Liver (tissue), 5 donors: ENCODE measurements around the gene NTN3. TPM values are rescaled to one million over a fixed set of nuclear protein-coding genes. Genes with fewer than 3 reads are reported as not detected.

Experiments used
- polyA plus RNA-seq, 2 donors: library from polyadenylated mRNA; stranded (reverse) in 1 of 2; unstranded in 1 of 2; fragments of 200-250 nt in 1 of 2; fragments of >200 nt in 1 of 2; fragmentation: Nextera tagmentation in 1 of 2; extraction: Ambion mirVana in 1 of 2; gene quantifications; one replicate each; pipeline versions ENCODE4 v1.2.1 to v1.2.3, GENCODE V29; 2013 to 2015
- small RNA-seq: library from RNA; depleted of rRNA; stranded (forward); fragments of <200 nt; gene quantifications from one replicate; pipeline ENCODE3, GENCODE V24; 2014
- total RNA-seq, 2 donors: library from RNA; depleted of rRNA; stranded (reverse); fragments of >200 nt; gene quantifications; one replicate each; pipeline ENCODE4 v1.2.3, GENCODE V29; 2014
- donor health status: healthy.
- donor health status: healthy.
- donor health status: healthy.

NTN3 gene
- total and polyA plus RNA-seq, 4 donors = 0.19 to 2.3 (median 0.28) TPM; not detected in 1

Small RNAs within 50 kb of the gene (small RNA-seq; reads per million reads assigned to genes)
- gene AC093525.1 = not detected
- not detected for gene MIR6768

Other genes with a start within 250 kb of the NTN3 start
- 10 to 100 TPM; 16.5 to 19.1 TPM for gene E4F1, start 247.7 kb upstream of the NTN3 start, total RNA-seq
- gene E4F1, start 247.7 kb upstream of the NTN3 start, polyA plus RNA-seq = 10 to 100 TPM in 1 of 2 donors, 1 to 10 TPM in 1; 4.4 to 11.0 TPM
- gene DNASE1L2, start 234.9 kb upstream of the NTN3 start, total RNA-seq = under 1 TPM; 0.37 to 0.67 TPM
- gene DNASE1L2, start 234.9 kb upstream of the NTN3 start, polyA plus RNA-seq = under 1 TPM; 0.13 to 0.20 TPM
- 10 to 100 TPM; 36.8 to 53.0 TPM for gene ECI1, start 219.7 kb upstream of the NTN3 start, total RNA-seq
- gene ECI1, start 219.7 kb upstream of the NTN3 start, polyA plus RNA-seq = 100 to 1,000 TPM; 106 to 107 TPM
- 10 to 100 TPM; 36.5 to 38.2 TPM for gene RNPS1, start 203.2 kb upstream of the NTN3 start, total RNA-seq
- gene RNPS1, start 203.2 kb upstream of the NTN3 start, polyA plus RNA-seq = 10 to 100 TPM; 31.3 to 36.9 TPM
- gene ABCA3, start 130.6 kb upstream of the NTN3 start, total RNA-seq = 1 to 10 TPM in 1 of 2 donors, under 1 TPM in 1; 0.47 to 1.1 TPM
- gene ABCA3, start 130.6 kb upstream of the NTN3 start, polyA plus RNA-seq = 1 to 10 TPM in 1 of 2 donors, under 1 TPM in 1; 0.51 to 1.0 TPM
- gene CCNF, start 41.9 kb upstream of the NTN3 start, total RNA-seq = 10 to 100 TPM in 1 of 2 donors, 1 to 10 TPM in 1; 1.8 to 46.3 TPM
- gene CCNF, start 41.9 kb upstream of the NTN3 start, polyA plus RNA-seq = 1 to 10 TPM in 1 of 2 donors, under 1 TPM in 1; 0.88 to 1.8 TPM
- gene TEDC2, start 11.2 kb upstream of the NTN3 start, total RNA-seq = 1 to 10 TPM in 1 of 2 donors, under 1 TPM in 1; 0.84 to 6.7 TPM
- gene TEDC2, start 11.2 kb upstream of the NTN3 start, polyA plus RNA-seq = 1 to 10 TPM in 1 of 2 donors, under 1 TPM in 1; 0.71 to 1.3 TPM
- 10 to 100 TPM; 14.6 to 22.3 TPM for gene TBC1D24, start 3.8 kb downstream of the NTN3 start, total RNA-seq
- 1 to 10 TPM; 8.4 TPM for gene TBC1D24, start 3.8 kb downstream of the NTN3 start, polyA plus RNA-seq
- 10 to 100 TPM; 17.6 to 27.3 TPM for gene ATP6V0C, start 42.7 kb downstream of the NTN3 start, total RNA-seq
- 100 to 1,000 TPM in 1 of 2 donors, 10 to 100 TPM in 1; 93.8 to 132 TPM for gene ATP6V0C, start 42.7 kb downstream of the NTN3 start, polyA plus RNA-seq
- 10 to 100 TPM; 20.9 to 25.3 TPM for gene AMDHD2, start 49.1 kb downstream of the NTN3 start, total RNA-seq
- 10 to 100 TPM in 1 of 2 donors, 1 to 10 TPM in 1; 7.5 to 10.4 TPM for gene AMDHD2, start 49.1 kb downstream of the NTN3 start, polyA plus RNA-seq
- under 1 TPM; 0.17 to 0.23 TPM for gene CEMP1, start 60.1 kb downstream of the NTN3 start, total RNA-seq
- gene CEMP1, start 60.1 kb downstream of the NTN3 start, polyA plus RNA-seq = 1 to 10 TPM in 1 of 2 donors, under 1 TPM in 1; 0.06 to 1.6 TPM
- 10 to 100 TPM; 20.5 to 28.1 TPM for gene PDPK1, start 66.7 kb downstream of the NTN3 start, total RNA-seq
- gene PDPK1, start 66.7 kb downstream of the NTN3 start, polyA plus RNA-seq = 10 to 100 TPM; 12.1 to 16.0 TPM
- 10 to 100 TPM; 11.3 to 14.2 TPM for gene KCTD5, start 211.2 kb downstream of the NTN3 start, total RNA-seq
- 10 to 100 TPM in 1 of 2 donors, 1 to 10 TPM in 1; 8.3 to 11.7 TPM for gene KCTD5, start 211.2 kb downstream of the NTN3 start, polyA plus RNA-seq
- gene PRSS27, start 248.9 kb downstream of the NTN3 start, total RNA-seq = 1 to 10 TPM in 1 of 2 donors, under 1 TPM in 1; 0.05 to 1.5 TPM
- gene PRSS27, start 248.9 kb downstream of the NTN3 start, polyA plus RNA-seq = under 1 TPM in 1 of 2 donors, not detected in 1; 0.22 TPM